ENCODE data around the gene SLC6A2.

The SLC6A2 gene

DNA sequence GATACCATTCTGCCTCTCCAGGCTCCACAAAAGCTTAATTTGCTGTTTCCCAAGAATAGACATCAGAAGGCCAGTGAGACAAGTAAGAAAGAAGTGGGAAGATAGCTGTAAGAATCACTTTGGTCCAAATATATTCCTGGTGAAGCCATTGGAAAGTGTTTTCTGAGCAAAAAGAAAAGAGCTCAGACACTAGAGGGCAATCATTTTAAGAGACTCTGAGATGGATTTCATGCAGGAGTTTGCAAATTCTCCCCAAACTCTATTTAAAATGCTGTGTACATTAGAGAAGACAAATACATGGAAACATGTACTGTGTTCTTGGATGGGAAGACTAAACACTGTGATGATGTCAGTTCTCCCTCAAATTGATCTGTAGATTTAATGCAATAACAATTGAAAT, 8.0 kb upstream of the SLC6A2 start:
- no peak for DNase-seq (ENCODE audit: low spot score)

DNA sequence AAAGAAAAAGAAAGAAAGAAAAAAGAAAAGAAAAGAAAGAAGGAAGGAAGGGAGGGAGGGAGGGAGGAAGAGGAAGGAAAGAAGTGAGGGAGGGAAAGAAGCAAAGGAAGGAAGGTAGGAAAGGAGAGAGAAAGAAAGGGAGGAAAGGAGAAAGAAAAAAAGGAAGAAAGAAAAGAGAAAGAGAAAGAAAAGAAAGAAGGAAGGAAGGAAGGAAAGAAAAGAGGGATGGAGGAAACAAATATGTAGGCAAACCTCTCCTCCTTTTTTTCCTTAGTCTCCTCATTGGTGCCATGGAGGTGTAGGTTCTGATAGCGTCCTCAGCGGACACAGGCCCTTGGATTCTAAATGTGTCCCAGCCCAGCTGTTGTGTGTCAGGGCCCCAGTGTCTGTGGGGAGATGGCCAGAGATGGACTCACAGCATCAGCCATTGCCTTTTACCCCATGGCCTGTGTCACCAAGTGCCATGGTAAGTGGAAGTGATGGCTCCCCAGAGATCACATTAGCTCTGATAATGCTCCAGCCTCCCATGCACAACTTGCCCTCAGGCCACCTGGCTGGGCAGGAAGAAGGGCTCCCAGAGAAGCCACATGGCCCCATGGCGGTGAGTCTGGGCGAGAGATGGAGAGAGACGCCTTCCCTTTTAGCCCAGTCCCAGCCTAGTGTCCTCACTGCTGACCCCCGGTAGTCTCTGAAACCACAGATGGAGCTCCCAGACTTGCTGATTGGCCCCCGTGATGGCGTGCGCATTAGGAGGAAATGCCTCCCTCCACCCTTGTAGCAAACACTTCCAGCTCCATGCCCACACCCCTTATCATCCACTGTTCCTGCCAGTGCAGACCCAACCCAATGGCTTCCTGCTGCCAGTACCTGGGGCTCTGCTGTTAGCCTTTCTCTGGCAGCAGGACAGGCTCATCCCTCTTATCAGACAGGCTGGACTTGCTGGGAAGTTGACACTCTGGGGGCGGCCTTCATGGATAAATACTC, 3.7 kb upstream of the SLC6A2 start:
- DNase-seq (ENCODE audit: low spot score): peak; percentile 46

DNA sequence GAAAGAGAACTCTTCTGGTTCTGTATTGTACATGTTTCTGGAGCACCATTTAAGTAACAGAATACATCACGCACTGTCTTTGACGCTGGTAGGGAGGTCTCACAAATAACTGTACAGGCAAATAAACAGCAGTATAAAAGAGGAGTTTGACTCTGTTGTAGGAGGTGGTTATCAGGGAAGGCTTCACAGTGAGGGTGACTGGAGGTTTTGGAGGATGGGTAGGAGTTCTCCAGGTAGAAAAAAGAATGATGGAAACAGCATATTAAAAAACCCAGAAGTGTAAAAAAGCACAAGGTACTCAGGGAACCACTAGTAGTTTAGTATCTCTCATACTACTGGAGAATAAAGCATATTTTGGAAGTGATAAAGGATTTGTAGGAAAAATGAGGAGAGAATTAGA, 2.7 kb upstream of the SLC6A2 start:
- no peak for DNase-seq (ENCODE audit: low spot score)

DNA sequence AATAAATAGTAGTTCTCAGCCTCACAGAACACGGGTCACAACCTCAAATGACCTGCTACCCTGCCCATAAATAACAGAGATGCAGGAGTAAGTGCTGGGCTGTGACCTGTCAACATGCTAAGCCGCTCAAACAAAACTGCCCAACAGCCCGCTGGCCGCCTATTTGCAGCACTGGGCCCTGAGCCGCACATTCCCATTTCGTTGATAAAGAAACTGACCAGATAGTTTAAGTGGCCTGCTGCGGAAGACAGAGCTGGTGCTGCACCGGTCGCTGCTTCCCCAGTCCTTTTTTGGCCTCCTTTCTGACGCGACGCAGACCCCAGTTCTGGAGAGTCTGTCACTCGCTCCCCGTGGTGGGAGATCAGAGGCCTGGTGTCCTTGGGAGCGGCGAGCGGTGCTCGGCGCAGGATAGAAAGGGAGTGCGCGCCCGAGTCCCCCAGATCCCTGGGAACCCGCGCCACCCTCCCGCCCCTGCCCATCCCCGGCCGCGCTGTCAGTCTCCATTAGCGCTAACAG, 349 bp upstream of the SLC6A2 start:
- DNase-seq (ENCODE audit: low spot score): peak; percentile 64

DNA sequence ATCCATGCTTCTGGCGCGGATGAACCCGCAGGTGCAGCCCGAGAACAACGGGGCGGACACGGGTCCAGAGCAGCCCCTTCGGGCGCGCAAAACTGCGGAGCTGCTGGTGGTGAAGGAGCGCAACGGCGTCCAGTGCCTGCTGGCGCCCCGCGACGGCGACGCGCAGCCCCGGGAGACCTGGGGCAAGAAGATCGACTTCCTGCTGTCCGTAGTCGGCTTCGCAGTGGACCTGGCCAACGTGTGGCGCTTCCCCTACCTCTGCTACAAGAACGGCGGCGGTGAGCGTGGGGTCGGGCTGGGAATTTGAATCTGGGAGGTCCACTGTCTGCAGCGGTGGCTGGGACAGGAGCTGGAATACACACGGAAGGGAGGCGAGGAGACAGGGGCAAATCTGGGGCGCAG, 904 bp downstream of the SLC6A2 start:
- DNase-seq (ENCODE audit: low spot score): no peak

DNA sequence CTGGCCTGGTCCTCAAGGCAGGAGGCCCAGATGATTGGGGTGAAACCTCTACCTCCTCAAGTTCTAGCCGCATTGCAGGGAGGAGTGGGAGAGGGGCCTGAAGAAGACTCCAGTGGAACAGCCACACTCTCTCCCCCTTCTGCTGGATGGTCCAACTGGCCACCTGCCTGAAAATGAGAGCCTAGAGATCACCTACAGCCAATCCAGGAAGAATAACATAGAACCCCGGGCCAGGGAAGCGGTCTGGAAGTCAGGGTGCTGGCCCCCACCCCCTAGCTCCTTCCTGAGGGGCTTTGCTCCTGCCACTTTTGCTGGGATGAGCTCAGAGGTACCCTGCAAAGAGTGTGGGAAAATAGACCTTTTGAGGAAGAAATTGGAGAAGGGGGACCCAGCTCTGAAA, 1.8 kb downstream of the SLC6A2 start:
- no peak for DNase-seq (ENCODE audit: low spot score)

DNA sequence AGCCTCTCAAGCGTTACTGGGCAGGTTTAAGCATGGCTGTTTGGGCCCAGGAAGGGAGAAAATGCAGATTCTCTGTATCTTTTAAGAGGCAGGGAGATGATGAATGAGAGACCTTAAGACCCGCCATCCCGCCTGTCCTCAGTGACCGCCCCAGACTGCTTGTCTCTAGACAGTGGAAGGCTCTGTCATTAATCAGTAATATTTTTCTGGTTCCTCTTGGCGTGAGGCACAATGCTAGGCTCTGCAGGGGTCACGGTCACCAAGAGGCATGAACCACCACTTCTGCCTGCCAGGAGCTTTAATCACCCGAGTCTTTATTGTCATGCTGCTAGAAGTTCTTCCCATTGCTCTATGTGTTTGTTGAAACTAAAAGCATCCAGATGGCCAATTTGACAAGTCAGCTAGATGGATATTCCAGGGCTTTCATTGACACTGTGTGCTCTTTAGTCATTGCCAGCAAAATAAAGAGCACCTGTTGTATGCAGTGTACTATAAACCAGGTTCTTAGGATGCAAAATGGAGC, 3.2 kb downstream of the SLC6A2 start:
- no peak for DNase-seq (ENCODE audit: low spot score)

DNA sequence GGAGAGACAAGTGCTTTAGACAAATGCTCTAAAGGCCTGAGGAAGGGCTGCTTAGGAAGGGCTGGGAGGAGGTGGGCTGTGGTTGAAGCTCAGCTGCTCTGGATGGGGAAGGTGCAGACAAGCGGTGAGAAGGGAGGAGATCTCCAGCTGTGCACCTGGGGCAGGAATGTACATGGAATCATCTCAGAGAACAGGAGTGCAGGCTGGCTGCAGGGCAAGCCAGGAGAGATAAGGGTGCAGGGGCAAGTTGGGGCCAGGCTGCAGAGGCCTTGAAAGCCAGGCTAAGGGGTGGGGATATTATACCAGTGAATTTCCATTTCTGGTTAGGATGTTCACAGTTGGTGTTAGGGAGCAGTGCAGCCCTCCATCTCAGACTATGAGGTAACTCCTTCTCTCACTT, 4.2 kb downstream of the SLC6A2 start:
- DNase-seq (ENCODE audit: low spot score): no peak

DNA sequence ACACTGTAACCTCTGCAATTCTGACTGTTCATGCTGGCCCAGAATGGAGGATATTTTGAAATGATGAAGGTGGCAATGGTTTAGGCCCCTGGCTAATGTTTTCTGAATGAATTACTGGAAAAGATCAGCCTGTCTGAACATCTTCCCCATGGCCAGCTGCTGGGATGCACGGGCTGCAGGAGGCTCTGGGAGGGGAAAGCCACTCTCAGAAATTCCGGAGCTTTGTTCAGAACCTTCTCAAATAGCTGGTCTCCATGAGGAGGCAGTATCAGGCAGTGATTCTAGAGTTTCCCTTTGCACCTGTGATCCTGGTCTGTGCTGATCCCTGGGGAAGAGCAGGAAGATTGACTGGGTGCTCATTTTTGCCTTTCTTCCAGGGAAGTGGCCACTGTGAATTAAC, 5.0 kb downstream of the SLC6A2 start:
- no peak for DNase-seq (ENCODE audit: low spot score)

DNA sequence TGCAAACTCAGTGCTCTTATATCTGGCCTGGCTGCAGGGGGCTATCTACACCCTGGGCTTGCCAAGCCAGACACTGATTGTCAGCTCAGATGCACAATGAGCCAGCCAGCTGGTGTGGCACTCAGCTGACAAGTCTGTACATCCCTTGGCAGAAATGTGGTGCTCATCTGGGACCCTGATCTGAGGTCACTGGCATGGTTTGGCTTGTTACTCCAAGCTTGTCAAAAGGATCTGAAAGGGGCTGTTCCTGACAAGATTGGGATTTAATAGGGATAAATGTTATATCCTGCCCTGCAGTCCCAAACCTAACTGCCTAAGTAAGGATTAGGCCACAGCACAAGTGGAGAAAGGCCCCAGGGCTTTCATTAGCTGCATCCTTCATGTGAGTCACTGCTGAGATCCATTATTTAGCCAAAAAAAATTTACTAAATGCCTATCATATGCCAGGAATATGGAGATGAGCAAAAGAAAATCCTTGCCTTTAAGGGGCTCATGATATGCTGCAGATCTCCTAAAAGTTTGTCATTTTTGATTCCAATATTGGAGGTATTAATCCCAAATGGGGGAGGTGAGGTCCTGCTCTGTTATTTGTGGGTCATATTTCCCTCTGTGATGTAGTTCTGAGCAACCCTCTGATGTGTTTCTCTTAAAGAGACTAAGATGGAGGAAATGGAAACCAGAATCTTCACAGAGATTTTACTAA, 6.3 kb downstream of the SLC6A2 start:
- DNase-seq (ENCODE audit: low spot score): no peak

DNA sequence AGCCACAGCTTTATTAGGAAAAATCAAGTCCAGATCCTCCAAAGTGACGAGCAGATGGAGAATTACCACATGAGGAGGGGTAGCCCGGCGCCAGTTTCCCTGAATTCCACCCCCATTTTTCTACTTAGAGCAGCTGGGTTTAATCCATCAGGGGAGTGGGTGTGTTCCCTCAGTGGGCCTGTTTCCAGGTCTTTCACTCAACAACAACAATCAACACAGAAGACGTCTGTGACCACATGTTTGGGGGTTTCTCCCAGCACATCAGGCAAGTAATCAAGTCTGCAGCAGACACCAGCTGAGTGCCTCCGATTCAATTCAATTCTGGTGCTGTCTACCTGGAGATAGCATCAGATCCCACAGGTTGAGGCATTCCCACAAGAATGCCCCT, 6.8 kb downstream of the SLC6A2 start:
- peak; percentile 79 for DNase-seq (ENCODE audit: low spot score)

DNA sequence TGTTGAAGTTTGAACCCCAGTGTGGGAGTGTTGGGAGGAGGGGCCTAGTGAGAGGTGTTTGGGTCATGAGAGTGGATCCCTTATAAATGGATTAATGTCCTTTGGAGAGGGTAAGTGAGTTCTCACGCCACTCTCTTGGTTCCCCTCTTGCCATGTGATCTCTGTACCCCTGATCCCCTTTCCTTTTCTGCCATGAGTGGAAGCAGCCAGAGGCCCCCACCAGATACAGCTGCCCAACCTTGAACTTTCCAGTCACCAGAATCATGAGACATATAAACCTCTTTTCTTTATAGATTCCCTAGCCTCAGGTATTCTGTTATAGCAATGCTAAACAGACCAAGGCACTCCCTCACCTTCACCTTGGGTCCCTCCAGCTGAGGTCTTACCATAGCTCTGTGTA, 7.4 kb downstream of the SLC6A2 start:
- no peak for DNase-seq (ENCODE audit: low spot score)

DNA sequence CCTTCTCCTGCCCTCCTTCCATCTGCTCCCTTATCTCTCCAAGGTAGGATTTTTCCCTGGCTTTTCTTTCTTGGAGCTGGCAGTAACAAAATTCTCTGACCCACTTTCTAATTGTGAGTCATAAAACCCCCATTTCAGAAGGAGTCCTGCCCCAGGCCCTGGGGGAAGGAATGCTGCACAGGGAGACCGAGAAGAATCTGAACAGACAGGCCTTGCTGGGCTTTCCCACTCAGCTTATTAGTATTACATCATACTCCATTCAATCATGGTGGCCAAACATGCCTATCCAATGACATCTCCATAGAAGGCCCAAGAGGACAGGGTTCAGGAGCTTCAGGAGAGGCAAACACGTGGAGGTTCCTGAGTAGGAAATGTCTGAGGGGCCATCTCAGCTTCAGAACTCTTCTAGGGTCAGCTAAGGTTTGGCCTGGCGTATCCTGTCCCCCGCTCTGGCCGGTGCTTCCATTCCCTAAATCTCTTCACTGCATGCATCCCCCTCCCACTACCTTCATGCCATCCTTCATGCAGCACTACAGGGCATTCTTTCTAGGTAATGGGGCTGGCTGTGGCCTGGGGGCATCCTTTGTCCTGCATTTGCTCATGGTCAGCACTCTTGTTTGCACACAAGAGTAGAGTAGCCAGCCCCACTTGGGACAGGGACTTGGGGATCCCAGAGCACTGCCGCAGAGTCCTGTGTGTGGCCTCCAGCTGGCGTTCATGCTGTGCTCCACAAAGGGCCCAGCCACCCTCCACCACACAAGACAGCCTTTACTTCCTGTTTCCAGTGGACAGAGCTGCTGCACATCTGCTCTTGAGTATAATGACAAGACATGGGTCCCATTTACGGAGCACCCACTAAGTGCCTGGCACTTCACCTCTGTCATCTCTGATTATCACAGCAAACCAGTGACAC, 8.2 kb downstream of the SLC6A2 start:
- no peak for DNase-seq (ENCODE audit: low spot score)

DNA sequence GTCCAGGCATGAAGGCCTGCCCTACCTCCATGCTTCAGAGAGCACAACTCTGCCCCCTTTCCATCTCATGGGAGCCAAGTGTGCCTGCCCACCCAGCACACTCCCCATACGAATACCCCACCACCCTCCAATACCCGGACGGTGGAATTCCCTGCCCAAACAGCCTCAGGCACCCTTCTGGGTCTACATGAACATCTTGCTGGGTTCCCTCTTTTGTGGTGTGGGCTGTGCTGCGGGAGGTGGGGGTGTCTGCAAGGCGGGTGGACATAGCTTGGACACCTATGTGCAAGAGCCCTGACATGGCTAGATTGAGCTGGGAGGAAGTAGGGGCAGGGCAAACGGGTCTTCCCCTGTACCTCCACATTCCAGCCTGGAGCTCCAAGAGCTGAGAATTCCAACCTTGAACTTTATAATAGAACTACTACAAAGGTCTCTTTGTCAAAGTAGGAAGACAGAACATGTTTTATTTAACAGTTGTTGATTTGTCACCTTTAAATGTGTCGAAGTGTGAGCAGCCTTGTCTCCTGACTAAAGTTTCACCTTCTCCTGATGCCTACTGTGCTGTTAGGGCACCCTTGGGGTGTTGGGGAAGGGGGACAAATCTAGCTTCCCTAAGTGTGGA, 9.1 kb downstream of the SLC6A2 start:
- DNase-seq (ENCODE audit: low spot score): no peak

DNA sequence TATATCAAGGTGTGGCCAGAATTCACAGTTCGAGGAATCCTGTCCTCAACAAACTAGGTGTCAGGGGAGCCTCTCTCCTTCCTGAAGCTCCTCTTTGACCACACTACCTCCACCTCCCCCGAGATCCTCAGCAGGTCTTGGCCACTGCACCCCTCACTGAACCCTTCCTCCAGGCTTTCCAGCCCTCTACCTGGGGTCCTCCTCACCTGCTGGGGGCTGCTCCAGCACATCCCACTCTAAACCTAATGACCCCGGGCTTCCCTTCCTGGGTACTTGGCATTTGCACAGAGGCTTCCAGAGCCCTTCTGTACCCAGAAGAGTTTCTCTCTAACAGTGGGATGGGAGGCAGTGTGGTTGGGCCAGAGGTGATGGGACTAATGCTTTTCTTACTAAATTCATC, 9.7 kb downstream of the SLC6A2 start:
- no peak for DNase-seq (ENCODE audit: low spot score)

DNA sequence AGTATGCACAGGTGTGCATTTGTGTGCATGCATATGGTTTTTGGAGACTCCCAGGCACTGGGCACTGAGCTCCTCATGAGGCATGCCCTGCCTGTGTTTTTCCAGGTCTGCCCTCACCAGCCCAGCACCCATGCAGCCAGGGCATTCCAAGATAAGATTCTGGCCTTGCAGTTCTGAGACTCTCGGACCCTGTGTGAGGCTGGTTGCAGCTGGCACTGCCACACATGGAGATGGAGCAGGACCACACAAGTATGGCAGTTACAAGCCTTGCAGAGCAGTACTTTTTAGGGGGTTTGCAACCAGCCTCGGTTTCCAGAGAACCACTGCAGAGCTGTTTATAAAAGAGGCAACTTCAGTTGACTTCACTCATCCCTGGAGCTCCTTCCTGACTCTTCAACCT, 10.2 kb downstream of the SLC6A2 start:
- no peak for DNase-seq (ENCODE audit: low spot score)

DNA sequence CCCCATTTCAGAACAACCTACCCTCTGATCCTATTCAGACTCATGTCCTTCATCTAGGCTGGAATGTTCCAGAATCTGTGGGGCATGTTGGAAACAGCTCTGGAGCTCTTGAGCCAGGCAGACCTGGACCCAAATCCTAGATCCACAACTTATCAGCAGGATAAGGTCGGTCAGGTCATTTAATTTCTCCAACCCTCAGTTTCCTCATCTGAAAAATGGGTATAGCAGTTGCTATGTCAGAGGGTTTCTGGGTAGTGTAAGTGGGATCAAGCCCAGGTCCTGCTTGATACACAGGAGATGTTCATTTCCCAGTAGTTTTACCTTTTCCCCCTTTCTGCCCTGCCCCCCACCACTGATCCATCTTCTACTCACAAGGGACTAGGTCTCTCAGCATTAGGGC, 12.0 kb downstream of the SLC6A2 start:
- no peak for DNase-seq (ENCODE audit: low spot score)

DNA sequence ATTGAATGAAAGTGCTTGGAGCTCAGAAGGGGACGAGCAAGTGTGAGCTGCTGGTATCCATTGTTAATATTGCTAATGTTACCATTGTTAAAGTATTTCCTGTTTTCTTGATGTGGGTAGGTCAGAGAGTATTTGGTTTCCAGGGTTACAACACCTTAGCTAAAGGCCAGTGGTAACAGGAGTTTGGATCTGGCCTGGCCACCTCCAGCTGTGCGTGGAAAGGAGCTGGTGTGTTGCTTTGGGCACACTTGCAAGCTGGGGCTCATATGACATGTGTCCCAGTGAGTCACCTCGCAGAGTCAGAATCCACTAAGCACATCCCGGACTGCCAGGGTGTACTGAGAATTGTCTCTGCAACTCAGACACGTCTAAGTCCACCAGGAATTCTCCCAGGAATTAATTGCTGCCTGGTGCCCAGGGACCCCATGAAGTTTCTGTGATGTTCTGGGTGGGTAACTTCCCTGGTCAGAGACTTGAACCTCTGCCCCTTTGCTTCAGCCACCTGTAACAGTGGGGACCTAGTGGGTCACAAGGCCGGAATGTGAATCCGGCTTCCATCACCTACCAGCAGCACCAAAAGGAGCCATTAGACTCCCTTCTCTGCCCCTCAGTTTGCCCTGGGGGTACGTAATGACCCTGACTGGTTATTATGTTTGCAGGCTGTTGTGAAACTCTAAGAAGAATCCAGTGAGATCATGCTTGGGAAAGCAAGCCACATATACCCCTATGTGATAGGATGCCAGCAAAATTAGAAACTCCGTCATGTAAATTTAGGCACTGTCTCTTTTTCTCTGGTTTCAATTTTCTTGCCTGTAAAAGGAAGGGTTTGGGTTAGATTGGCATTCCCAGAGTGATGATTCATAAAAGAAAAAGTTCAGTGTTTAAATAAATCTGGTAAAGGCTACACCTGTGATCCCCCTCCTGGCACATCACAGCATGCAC, 12.8 kb downstream of the SLC6A2 start:
- DNase-seq (ENCODE audit: low spot score): no peak

DNA sequence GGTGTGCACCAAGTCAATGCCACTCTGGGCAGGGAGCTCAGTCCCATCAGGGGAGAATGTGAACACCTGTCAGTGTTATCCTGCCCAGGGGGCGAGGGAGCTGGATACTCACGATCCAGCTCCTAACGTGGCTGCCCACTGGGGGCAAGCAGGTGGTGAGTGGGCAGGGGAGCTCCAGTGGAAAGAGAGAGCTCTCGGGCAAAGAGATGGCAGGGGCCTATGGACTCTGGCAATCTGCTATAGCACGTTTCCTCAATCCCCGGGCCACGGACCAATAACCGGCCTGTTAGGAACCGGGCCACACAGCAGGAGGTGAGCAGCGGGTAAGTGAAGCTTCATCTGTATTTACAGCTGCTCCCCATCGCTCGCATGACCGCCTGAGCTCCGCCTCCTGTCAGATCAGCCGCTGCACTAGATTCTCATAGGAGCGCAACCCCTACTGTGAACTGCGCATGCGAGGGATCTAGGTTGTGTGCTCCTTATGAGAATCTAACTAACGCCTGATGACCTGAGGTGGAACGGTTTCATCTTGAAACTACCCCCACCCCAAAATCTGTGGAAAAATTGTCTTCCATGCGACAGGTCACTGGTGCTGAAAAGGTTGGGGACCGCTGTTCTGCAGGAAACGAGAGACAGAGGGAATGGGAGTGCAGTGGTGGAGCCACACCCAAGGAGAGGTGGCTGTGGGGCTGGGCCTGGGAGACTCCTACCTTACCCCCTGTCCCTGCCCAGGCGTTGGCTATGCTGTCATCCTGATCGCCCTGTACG, 15.6 kb downstream of the SLC6A2 start:
- DNase-seq (ENCODE audit: low spot score): no peak

DNA sequence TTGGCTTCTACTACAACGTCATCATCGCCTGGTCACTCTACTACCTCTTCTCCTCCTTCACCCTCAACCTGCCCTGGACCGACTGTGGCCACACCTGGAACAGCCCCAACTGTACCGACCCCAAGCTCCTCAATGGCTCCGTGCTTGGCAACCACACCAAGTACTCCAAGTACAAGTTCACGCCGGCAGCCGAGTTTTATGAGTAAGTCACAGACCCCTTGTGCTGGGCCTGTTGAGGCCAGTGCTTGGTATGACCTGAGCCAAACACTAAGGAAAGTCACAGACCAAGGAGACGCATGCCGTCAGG, 16.1 kb downstream of the SLC6A2 start:
- no peak for DNase-seq (ENCODE audit: low spot score)
